ENCODE data around the gene NXN.
"Not testable (repeated sequence)": the region's sequence is repeated elsewhere in the genome, so short reads cannot be mapped to it uniquely, and the experiment has no call there.

Gene NXN

GRCh38 chr17:805886-806285 lies 173.7 kb downstream of the NXN start:
- not testable (repeated sequence) for H3K9ac ChIP-seq (ENCODE audit: low read length); H3K27me3 ChIP-seq (ENCODE audit: control insufficient read depth, insufficient read depth, low read length); H3K9me3 ChIP-seq (ENCODE audit: control insufficient read depth, insufficient read depth, low read depth, low read length); H3K4me3 ChIP-seq (ENCODE audit: low read depth, low read length); H3K27ac ChIP-seq (ENCODE audit: low read depth, low read length)
- peaks cover 12% of the 10 kb centered on the region; the same call in 1 of the 2 replicates for H3K4me1 ChIP-seq (ENCODE audit: control insufficient read depth, insufficient read depth, low read length)
- peaks cover 53% of the 10 kb centered on the region for H3K36me3 ChIP-seq (ENCODE audit: control insufficient read depth, insufficient read depth, low read length)

GRCh38 chr17:804541-805435 lies 174.8 kb downstream of the NXN start:
- Histone ChIP-seq H3K36me3 (ENCODE audit: control insufficient read depth, insufficient read depth, low read length) (peaks cover 57% of the 10 kb centered on the region), H3K27ac (ENCODE audit: low read depth, low read length) (peak overlapping the region; percentile 71; the same call in 1 of the 2 replicates), H3K4me1 (ENCODE audit: control insufficient read depth, insufficient read depth, low read length) (peaks cover 12% of the 10 kb centered on the region; the same call in 1 of the 2 replicates)

GRCh38 chr17:802901-803881 lies 176.4 kb downstream of the NXN start:
- Histone ChIP-seq H3K4me3 (ENCODE audit: low read depth, low read length) (no peak overlapping the region), H3K9ac (ENCODE audit: low read length) (peak overlapping the region; percentile 31), H3K36me3 (ENCODE audit: control insufficient read depth, insufficient read depth, low read length) (peaks cover 57% of the 10 kb centered on the region), H3K9me3 (ENCODE audit: control insufficient read depth, insufficient read depth, low read depth, low read length) (no peaks in the 10 kb centered on the region), H3K4me1 (ENCODE audit: control insufficient read depth, insufficient read depth, low read length) (peaks cover 12% of the 10 kb centered on the region; the same call in 1 of the 2 replicates), H3K27ac (ENCODE audit: low read depth, low read length) (no peak overlapping the region; the same call in 1 of the 2 replicates), H3K27me3 (ENCODE audit: control insufficient read depth, insufficient read depth, low read length) (no peaks in the 10 kb centered on the region)

More at GRCh38 chr17:804541-805435, 174.8 kb downstream of the NXN start:
- no peak overlapping the region for H3K4me3 ChIP-seq (ENCODE audit: low read depth, low read length)
- no peaks in the 10 kb centered on the region for H3K9me3 ChIP-seq (ENCODE audit: control insufficient read depth, insufficient read depth, low read depth, low read length)
- H3K27me3 ChIP-seq (ENCODE audit: control insufficient read depth, insufficient read depth, low read length) = no peaks in the 10 kb centered on the region
- no peak overlapping the region for H3K9ac ChIP-seq (ENCODE audit: low read length)

- Histone ChIP-seq H3K27ac (ENCODE audit: low read depth, low read length) (no peak overlapping the region), H3K4me3 (ENCODE audit: low read depth, low read length) (no peak overlapping the region), H3K9me3 (ENCODE audit: control insufficient read depth, insufficient read depth, low read depth, low read length) (no peaks in the 10 kb centered on the region), H3K27me3 (ENCODE audit: control insufficient read depth, insufficient read depth, low read length) (no peaks in the 10 kb centered on the region), H3K9ac (ENCODE audit: low read length) (no peak overlapping the region), H3K36me3 (ENCODE audit: control insufficient read depth, insufficient read depth, low read length) (peaks cover 57% of the 10 kb centered on the region), H3K4me1 (ENCODE audit: control insufficient read depth, insufficient read depth, low read length) (peaks cover 12% of the 10 kb centered on the region; the same call in 1 of the 2 replicates)
Observed at GRCh38 chr17:802481-802880, 177.1 kb downstream of the NXN start.

GRCh38 chr17:801660-802059 lies 177.9 kb downstream of the NXN start:
- Histone ChIP-seq H3K27ac (ENCODE audit: low read depth, low read length) (no peak overlapping the region), H3K9ac (ENCODE audit: low read length) (no peak overlapping the region), H3K4me1 (ENCODE audit: control insufficient read depth, insufficient read depth, low read length) (peaks cover 12% of the 10 kb centered on the region; the same call in 1 of the 2 replicates), H3K36me3 (ENCODE audit: control insufficient read depth, insufficient read depth, low read length) (peaks cover 61% of the 10 kb centered on the region), H3K9me3 (ENCODE audit: control insufficient read depth, insufficient read depth, low read depth, low read length) (no peaks in the 10 kb centered on the region), H3K27me3 (ENCODE audit: control insufficient read depth, insufficient read depth, low read length) (no peaks in the 10 kb centered on the region), H3K4me3 (ENCODE audit: low read depth, low read length) (no peak overlapping the region)

- no peak overlapping the region for H3K9ac ChIP-seq (ENCODE audit: low read length)
Observed at GRCh38 chr17:800446-801242, 178.9 kb downstream of the NXN start.

GRCh38 chr17:799261-799660 lies 180.3 kb downstream of the NXN start:
- H3K27ac ChIP-seq (ENCODE audit: low read depth, low read length) = no peak overlapping the region

More at GRCh38 chr17:800446-801242, 178.9 kb downstream of the NXN start:
- no peaks in the 10 kb centered on the region for H3K27me3 ChIP-seq (ENCODE audit: control insufficient read depth, insufficient read depth, low read length)
- H3K9me3 ChIP-seq (ENCODE audit: control insufficient read depth, insufficient read depth, low read depth, low read length) = no peaks in the 10 kb centered on the region
- peaks cover 12% of the 10 kb centered on the region; the same call in 1 of the 2 replicates for H3K4me1 ChIP-seq (ENCODE audit: control insufficient read depth, insufficient read depth, low read length)
- H3K27ac ChIP-seq (ENCODE audit: low read depth, low read length) = no peak overlapping the region
- H3K36me3 ChIP-seq (ENCODE audit: control insufficient read depth, insufficient read depth, low read length) = peaks cover 68% of the 10 kb centered on the region
- no peak overlapping the region for H3K4me3 ChIP-seq (ENCODE audit: low read depth, low read length)

GRCh38 chr17:798246-798645 lies 181.3 kb downstream of the NXN start:
- Histone ChIP-seq H3K27ac (ENCODE audit: low read depth, low read length) (no peak overlapping the region), H3K36me3 (ENCODE audit: control insufficient read depth, insufficient read depth, low read length) (peaks cover 52% of the 10 kb centered on the region), H3K9me3 (ENCODE audit: control insufficient read depth, insufficient read depth, low read depth, low read length) (no peaks in the 10 kb centered on the region), H3K9ac (ENCODE audit: low read length) (no peak overlapping the region), H3K27me3 (ENCODE audit: control insufficient read depth, insufficient read depth, low read length) (no peaks in the 10 kb centered on the region), H3K4me1 (ENCODE audit: control insufficient read depth, insufficient read depth, low read length) (peaks cover 4% of the 10 kb centered on the region; the same call in 1 of the 2 replicates), H3K4me3 (ENCODE audit: low read depth, low read length) (no peak overlapping the region)

More at GRCh38 chr17:799261-799660, 180.3 kb downstream of the NXN start:
- Histone ChIP-seq H3K27me3 (ENCODE audit: control insufficient read depth, insufficient read depth, low read length) (no peaks in the 10 kb centered on the region), H3K4me3 (ENCODE audit: low read depth, low read length) (no peak overlapping the region), H3K4me1 (ENCODE audit: control insufficient read depth, insufficient read depth, low read length) (peaks cover 11% of the 10 kb centered on the region; the same call in 1 of the 2 replicates), H3K9me3 (ENCODE audit: control insufficient read depth, insufficient read depth, low read depth, low read length) (no peaks in the 10 kb centered on the region), H3K9ac (ENCODE audit: low read length) (no peak overlapping the region), H3K36me3 (ENCODE audit: control insufficient read depth, insufficient read depth, low read length) (peaks cover 60% of the 10 kb centered on the region)

GRCh38 chr17:797236-797840 lies 182.2 kb downstream of the NXN start:
- Histone ChIP-seq H3K9ac (ENCODE audit: low read length) (no peak overlapping the region), H3K36me3 (ENCODE audit: control insufficient read depth, insufficient read depth, low read length) (peaks cover 50% of the 10 kb centered on the region)

GRCh38 chr17:796609-797008 lies 183.0 kb downstream of the NXN start:
- no peaks in the 10 kb centered on the region for H3K27me3 ChIP-seq (ENCODE audit: control insufficient read depth, insufficient read depth, low read length)
- no peak overlapping the region for H3K27ac ChIP-seq (ENCODE audit: low read depth, low read length)
- peaks cover 50% of the 10 kb centered on the region for H3K36me3 ChIP-seq (ENCODE audit: control insufficient read depth, insufficient read depth, low read length)
- H3K9me3 ChIP-seq (ENCODE audit: control insufficient read depth, insufficient read depth, low read depth, low read length) = no peaks in the 10 kb centered on the region
- no peak overlapping the region for H3K4me3 ChIP-seq (ENCODE audit: low read depth, low read length)
- no peak overlapping the region for H3K9ac ChIP-seq (ENCODE audit: low read length)
- H3K4me1 ChIP-seq (ENCODE audit: control insufficient read depth, insufficient read depth, low read length) = peaks cover 4% of the 10 kb centered on the region; the same call in 1 of the 2 replicates

More at GRCh38 chr17:797236-797840, 182.2 kb downstream of the NXN start:
- Histone ChIP-seq H3K4me1 (ENCODE audit: control insufficient read depth, insufficient read depth, low read length) (peaks cover 4% of the 10 kb centered on the region; the same call in 1 of the 2 replicates), H3K27me3 (ENCODE audit: control insufficient read depth, insufficient read depth, low read length) (no peaks in the 10 kb centered on the region), H3K9me3 (ENCODE audit: control insufficient read depth, insufficient read depth, low read depth, low read length) (no peaks in the 10 kb centered on the region), H3K27ac (ENCODE audit: low read depth, low read length) (no peak overlapping the region), H3K4me3 (ENCODE audit: low read depth, low read length) (no peak overlapping the region)

All from HUES6 (cell line).